ENCODE results near the gene TSPAN31. TPM values are rescaled to one million over a fixed set of nuclear protein-coding genes. Genes with fewer than 3 reads are reported as not detected.

TSPAN31 gene
- total RNA-seq, result 47.7 and 49.4 TPM in 2 replicates

GRCh38 chr12:57744777-57745484 is at the start of gene TSPAN31:
Gene TSPAN31 (plus strand): TSS chr12:57745039. CDS start chr12:57745155, 116 bp downstream.

GRCh38 chr12:57738661-57739237 is 6.1 kb upstream of the TSPAN31 start, which contains the start of gene AGAP2:
Gene AGAP2 (minus strand): TSS chr12:57738742. CDS start chr12:57738246, 496 bp downstream.

GRCh38 chr12:57751788-57752667 is 7.2 kb downstream of the TSPAN31 start, which contains the start of gene CDK4:
Gene CDK4 (minus strand): TSS chr12:57752310. CDS start chr12:57751717, 593 bp downstream.

GRCh38 chr12:57754411-57755193 is 9.8 kb downstream of the TSPAN31 start, which contains the start of gene MARCHF9:
Gene MARCHF9 (plus strand): TSS chr12:57755103. CDS start chr12:57755529, 426 bp downstream.

GRCh38 chr12:57766464-57767304 is 21.8 kb downstream of the TSPAN31 start, which contains the start of gene CYP27B1:
Gene CYP27B1 (minus strand): TSS chr12:57767078. CDS start chr12:57767041, 37 bp downstream.

GRCh38 chr12:57771873-57772428 is 27.1 kb downstream of the TSPAN31 start, which contains the start of gene METTL1:
Gene METTL1 (minus strand): TSS chr12:57772105. CDS start chr12:57772083, 22 bp downstream.

GRCh38 chr12:57772429-57773322 is 27.8 kb downstream of the TSPAN31 start, which contains the start of gene EEF1AKMT3:
Gene EEF1AKMT3 (plus strand): TSS chr12:57772614. CDS start chr12:57772725, 111 bp downstream.

GRCh38 chr12:57782608-57783465 is 38.0 kb downstream of the TSPAN31 start, which contains the start of gene TSFM:
Gene TSFM (plus strand): TSS chr12:57782787. CDS start chr12:57782802, 15 bp downstream.

Other genes with a start within 250 kb of the TSPAN31 start
- 44.3 and 48.3 TPM in 2 replicates for gene DDIT3, start 224.5 kb upstream of the TSPAN31 start, total RNA-seq
- gene MBD6, start 222.2 kb upstream of the TSPAN31 start, total RNA-seq, result 4.7 and 9.4 TPM in 2 replicates
- gene DCTN2, start 197.8 kb upstream of the TSPAN31 start, total RNA-seq, result 166 and 209 TPM in 2 replicates
- gene KIF5A, start 195.0 kb upstream of the TSPAN31 start, total RNA-seq, result 0.45 and 0.50 TPM in 2 replicates
- 12.2 and 14.3 TPM in 2 replicates for gene PIP4K2C, start 153.8 kb upstream of the TSPAN31 start, total RNA-seq
- 21.0 and 22.1 TPM in 2 replicates for gene DTX3, start 140.2 kb upstream of the TSPAN31 start, total RNA-seq
- gene ARHGEF25, start 133.6 kb upstream of the TSPAN31 start, total RNA-seq, result 15.6 and 16.5 TPM in 2 replicates
- 1.3 and 1.7 TPM in 2 replicates for gene B4GALNT1, start 111.8 kb upstream of the TSPAN31 start, total RNA-seq
- 144 and 160 TPM in 2 replicates for gene OS9, start 50.9 kb upstream of the TSPAN31 start, total RNA-seq
- gene AGAP2, start 6.3 kb upstream of the TSPAN31 start, total RNA-seq, result under 0.01 and 0.15 TPM in 2 replicates
- gene CDK4, start 7.3 kb downstream of the TSPAN31 start, total RNA-seq, result 202 and 252 TPM in 2 replicates
- 2.2 and 2.4 TPM in 2 replicates for gene MARCHF9, start 10.1 kb downstream of the TSPAN31 start, total RNA-seq
- gene CYP27B1, start 22.0 kb downstream of the TSPAN31 start, total RNA-seq, result 0.15 and 1.7 TPM in 2 replicates
- 15.3 and 16.1 TPM in 2 replicates for gene METTL1, start 27.1 kb downstream of the TSPAN31 start, total RNA-seq
- gene EEF1AKMT3, start 27.6 kb downstream of the TSPAN31 start, total RNA-seq, result 3.9 and 5.4 TPM in 2 replicates
- 30.8 and 31.8 TPM in 2 replicates for gene TSFM, start 37.7 kb downstream of the TSPAN31 start, total RNA-seq
- 0.34 and 0.89 TPM in 2 replicates for gene AVIL, start 73.7 kb downstream of the TSPAN31 start, total RNA-seq
- 119 and 130 TPM in 2 replicates for gene CTDSP2, start 101.7 kb downstream of the TSPAN31 start, total RNA-seq
- 13.1 and 17.1 TPM in 2 replicates for gene ATP23, start 196.5 kb downstream of the TSPAN31 start, total RNA-seq